ENCODE results near the gene PDE5A.
"Not testable (repeated sequence)": the region's sequence is repeated elsewhere in the genome, so short reads cannot be mapped to it uniquely, and the experiment has no call there.

Gene PDE5A

DNA sequence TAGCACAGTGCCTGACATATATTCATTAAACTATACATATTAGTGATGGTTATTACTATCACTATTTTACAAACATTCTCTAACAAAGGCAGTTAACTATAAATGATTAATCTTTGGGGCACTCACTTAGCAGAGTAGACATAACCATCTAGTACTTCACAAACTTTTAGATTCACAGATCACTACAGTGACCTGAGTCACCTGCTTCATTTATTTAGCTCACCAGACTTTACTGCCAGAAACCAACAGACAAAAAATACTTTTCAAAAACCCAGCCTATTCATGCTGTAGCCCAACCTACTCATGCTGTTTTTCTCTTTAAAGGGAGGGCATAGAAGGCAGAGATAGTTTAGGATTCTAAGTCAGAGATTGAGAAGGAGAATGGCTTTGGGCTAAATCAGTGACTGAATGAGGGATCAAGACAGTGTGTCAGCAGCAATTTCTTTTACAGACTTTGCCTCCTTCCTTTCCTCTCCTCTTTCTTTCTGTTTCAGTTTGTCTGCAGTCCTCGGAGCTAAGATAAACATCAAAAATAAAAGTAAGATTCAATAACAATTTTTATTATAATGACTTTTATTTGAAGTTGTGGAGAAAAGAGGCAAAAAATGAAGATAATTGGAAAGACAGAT, 34.7 kb upstream of the PDE5A start:
- Histone ChIP-seq H3K9ac (ENCODE audit: low read length in 5 of 5) (no peak overlapping the region), H3K9me3 (ENCODE audit: control insufficient read depth in 5 of 5, low read length in 5 of 5) (no peaks in the 10 kb centered on the region), H3K27me3 (ENCODE audit: control insufficient read depth in 5 of 5, insufficient read depth in 4 of 5, low read length in 5 of 5) (no peaks in the 10 kb centered on the region), H3K27ac (ENCODE audit: low read depth, low read length) (no peak overlapping the region), H3K4me3 (ENCODE audit: low read depth in 1 of 5, low read length in 5 of 5) (no peak overlapping the region), H3K36me3 (ENCODE audit: control insufficient read depth in 5 of 5, insufficient read depth in 5 of 5, low read length in 5 of 5) (no peaks in the 10 kb centered on the region), H3K4me1 (ENCODE audit: control insufficient read depth in 5 of 5, insufficient read depth in 5 of 5, low read length in 5 of 5) (no peaks in the 10 kb centered on the region)

DNA sequence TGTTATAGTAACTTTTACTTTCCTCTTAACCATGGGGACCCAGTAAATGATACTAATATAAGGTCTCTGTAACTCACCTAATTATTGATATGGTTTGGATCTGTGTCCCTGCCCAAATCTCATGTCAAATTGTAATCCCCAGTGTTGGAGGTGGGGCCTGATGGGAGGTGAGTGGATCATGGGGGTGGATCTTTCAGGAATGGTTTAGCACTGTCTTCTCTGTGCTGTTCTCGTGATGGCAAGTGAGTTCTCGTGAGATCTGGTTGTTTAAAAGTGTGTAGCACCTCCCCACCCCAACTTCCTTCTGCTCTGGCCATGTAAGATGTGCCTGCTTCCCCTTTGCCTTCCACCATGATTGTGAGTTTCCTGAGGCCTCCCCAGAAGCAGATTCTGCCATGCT, 34.0 kb upstream of the PDE5A start:
- H3K27ac ChIP-seq (ENCODE audit: low read depth, low read length); H3K9me3 ChIP-seq (ENCODE audit: control insufficient read depth in 5 of 5, low read length in 5 of 5); H3K36me3 ChIP-seq (ENCODE audit: control insufficient read depth in 5 of 5, insufficient read depth in 5 of 5, low read length in 5 of 5); H3K9ac ChIP-seq (ENCODE audit: low read length in 5 of 5); H3K27me3 ChIP-seq (ENCODE audit: control insufficient read depth in 5 of 5, insufficient read depth in 4 of 5, low read length in 5 of 5); H3K4me3 ChIP-seq (ENCODE audit: low read depth in 1 of 5, low read length in 5 of 5); H3K4me1 ChIP-seq (ENCODE audit: control insufficient read depth in 5 of 5, insufficient read depth in 5 of 5, low read length in 5 of 5): not testable (repeated sequence)

DNA sequence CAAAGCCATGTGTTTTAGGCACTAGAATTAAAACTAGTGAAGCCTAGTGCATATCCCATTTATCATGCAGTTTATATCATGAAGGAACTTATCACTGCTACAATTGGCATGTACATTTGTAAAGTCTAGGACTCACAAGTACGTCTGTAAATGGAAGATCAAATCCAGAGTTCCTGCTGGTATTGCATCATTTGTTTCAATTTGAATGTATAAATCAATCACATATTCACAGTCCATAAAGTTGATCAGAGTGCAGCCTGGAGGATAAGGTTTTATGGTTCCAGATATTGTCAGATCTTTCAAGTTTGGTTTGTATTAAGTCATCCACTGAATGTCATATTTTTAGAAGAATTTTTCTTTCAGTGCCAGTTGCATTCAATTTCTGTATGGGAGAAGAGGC, 32.6 kb upstream of the PDE5A start:
- no peaks in the 10 kb centered on the region for H3K27me3 ChIP-seq (ENCODE audit: control insufficient read depth in 5 of 5, insufficient read depth in 4 of 5, low read length in 5 of 5)
- no peak overlapping the region for H3K4me3 ChIP-seq (ENCODE audit: low read depth in 1 of 5, low read length in 5 of 5)
- H3K4me1 ChIP-seq (ENCODE audit: control insufficient read depth in 5 of 5, insufficient read depth in 5 of 5, low read length in 5 of 5) = no peaks in the 10 kb centered on the region
- H3K9me3 ChIP-seq (ENCODE audit: control insufficient read depth in 5 of 5, low read length in 5 of 5) = no peaks in the 10 kb centered on the region
- no peak overlapping the region for H3K9ac ChIP-seq (ENCODE audit: low read length in 5 of 5)
- H3K27ac ChIP-seq (ENCODE audit: low read depth, low read length) = no peak overlapping the region
- H3K36me3 ChIP-seq (ENCODE audit: control insufficient read depth in 5 of 5, insufficient read depth in 5 of 5, low read length in 5 of 5) = no peaks in the 10 kb centered on the region

DNA sequence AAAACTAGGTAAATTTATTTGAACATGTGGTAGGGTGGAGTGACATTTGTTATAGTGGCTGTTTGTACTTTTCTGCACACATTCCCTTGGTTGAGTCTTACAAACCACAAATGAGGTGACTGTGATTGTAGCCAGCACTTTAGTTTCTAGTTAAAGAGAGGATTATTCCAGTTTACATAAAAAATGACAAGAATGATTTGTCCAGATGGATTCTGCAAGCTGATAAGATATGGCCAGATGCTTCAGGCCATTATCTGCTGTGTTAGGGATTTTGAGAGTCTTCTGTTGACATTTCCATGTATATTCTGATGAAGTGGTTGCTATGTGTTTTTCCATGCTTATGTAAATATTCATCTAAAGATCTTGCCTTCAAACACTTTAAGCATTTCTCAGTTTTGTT, 31.0 kb upstream of the PDE5A start:
- H3K9me3 ChIP-seq (ENCODE audit: control insufficient read depth in 5 of 5, low read length in 5 of 5) = no peaks in the 10 kb centered on the region
- H3K4me3 ChIP-seq (ENCODE audit: low read depth in 1 of 5, low read length in 5 of 5) = no peak overlapping the region
- no peak overlapping the region for H3K9ac ChIP-seq (ENCODE audit: low read length in 5 of 5)
- H3K27ac ChIP-seq (ENCODE audit: low read depth, low read length) = no peak overlapping the region
- no peaks in the 10 kb centered on the region for H3K4me1 ChIP-seq (ENCODE audit: control insufficient read depth in 5 of 5, insufficient read depth in 5 of 5, low read length in 5 of 5)
- no peaks in the 10 kb centered on the region for H3K27me3 ChIP-seq (ENCODE audit: control insufficient read depth in 5 of 5, insufficient read depth in 4 of 5, low read length in 5 of 5)
- no peaks in the 10 kb centered on the region for H3K36me3 ChIP-seq (ENCODE audit: control insufficient read depth in 5 of 5, insufficient read depth in 5 of 5, low read length in 5 of 5)

DNA sequence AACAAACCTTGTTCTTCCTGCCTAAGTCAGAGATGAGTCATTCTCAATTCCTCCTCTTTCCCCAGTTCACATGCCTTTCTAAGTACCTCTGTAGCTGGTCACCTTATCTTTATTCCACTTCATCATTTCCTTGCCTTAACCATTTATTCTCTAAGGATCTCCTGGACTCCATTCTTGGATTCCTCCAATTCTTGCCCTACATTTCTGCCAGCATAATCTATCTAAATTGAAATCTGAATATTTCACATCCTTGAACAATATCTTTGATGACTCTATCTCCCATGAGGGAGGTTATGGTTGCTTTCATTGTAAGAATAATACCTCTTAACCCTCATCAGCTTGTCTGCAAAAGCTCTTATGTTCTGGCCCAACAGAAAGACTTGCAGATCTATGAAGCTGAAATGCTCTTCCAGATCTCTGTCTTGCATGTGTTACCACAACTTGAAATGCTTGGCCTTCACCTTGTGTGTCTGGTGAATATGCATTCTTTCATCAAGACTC, 28.6 kb upstream of the PDE5A start:
- Histone ChIP-seq H3K9me3 (ENCODE audit: control insufficient read depth in 5 of 5, low read length in 5 of 5) (no peaks in the 10 kb centered on the region), H3K9ac (ENCODE audit: low read length in 5 of 5) (no peak overlapping the region), H3K36me3 (ENCODE audit: control insufficient read depth in 5 of 5, insufficient read depth in 5 of 5, low read length in 5 of 5) (no peaks in the 10 kb centered on the region), H3K4me3 (ENCODE audit: low read depth in 1 of 5, low read length in 5 of 5) (no peak overlapping the region), H3K4me1 (ENCODE audit: control insufficient read depth in 5 of 5, insufficient read depth in 5 of 5, low read length in 5 of 5) (no peaks in the 10 kb centered on the region), H3K27me3 (ENCODE audit: control insufficient read depth in 5 of 5, insufficient read depth in 4 of 5, low read length in 5 of 5) (no peaks in the 10 kb centered on the region), H3K27ac (ENCODE audit: low read depth, low read length) (no peak overlapping the region)

DNA sequence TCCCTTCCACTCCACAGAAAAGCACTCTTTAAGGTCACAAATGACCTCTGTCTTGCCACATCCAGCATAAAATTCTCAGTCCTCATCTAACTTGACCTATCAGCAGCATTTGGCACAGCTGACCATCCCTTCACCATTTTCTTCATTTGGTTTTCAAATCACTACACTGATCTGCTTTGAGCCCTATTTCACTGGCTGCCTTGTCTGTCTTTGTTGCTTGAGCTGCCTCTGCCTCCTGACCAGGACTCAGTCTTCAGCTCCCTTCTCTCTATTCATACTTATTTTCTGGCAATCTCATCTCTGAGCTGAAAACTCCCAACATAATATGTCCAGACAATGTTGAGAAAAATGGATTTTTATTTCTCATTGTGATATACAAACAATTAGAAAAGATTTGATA, 27.7 kb upstream of the PDE5A start:
- no peaks in the 10 kb centered on the region for H3K9me3 ChIP-seq (ENCODE audit: control insufficient read depth in 5 of 5, low read length in 5 of 5)
- no peak overlapping the region for H3K4me3 ChIP-seq (ENCODE audit: low read depth in 1 of 5, low read length in 5 of 5)
- no peak overlapping the region for H3K27ac ChIP-seq (ENCODE audit: low read depth, low read length)
- H3K27me3 ChIP-seq (ENCODE audit: control insufficient read depth in 5 of 5, insufficient read depth in 4 of 5, low read length in 5 of 5) = no peaks in the 10 kb centered on the region
- no peaks in the 10 kb centered on the region for H3K36me3 ChIP-seq (ENCODE audit: control insufficient read depth in 5 of 5, insufficient read depth in 5 of 5, low read length in 5 of 5)
- no peaks in the 10 kb centered on the region for H3K4me1 ChIP-seq (ENCODE audit: control insufficient read depth in 5 of 5, insufficient read depth in 5 of 5, low read length in 5 of 5)
- H3K9ac ChIP-seq (ENCODE audit: low read length in 5 of 5) = no peak overlapping the region

DNA sequence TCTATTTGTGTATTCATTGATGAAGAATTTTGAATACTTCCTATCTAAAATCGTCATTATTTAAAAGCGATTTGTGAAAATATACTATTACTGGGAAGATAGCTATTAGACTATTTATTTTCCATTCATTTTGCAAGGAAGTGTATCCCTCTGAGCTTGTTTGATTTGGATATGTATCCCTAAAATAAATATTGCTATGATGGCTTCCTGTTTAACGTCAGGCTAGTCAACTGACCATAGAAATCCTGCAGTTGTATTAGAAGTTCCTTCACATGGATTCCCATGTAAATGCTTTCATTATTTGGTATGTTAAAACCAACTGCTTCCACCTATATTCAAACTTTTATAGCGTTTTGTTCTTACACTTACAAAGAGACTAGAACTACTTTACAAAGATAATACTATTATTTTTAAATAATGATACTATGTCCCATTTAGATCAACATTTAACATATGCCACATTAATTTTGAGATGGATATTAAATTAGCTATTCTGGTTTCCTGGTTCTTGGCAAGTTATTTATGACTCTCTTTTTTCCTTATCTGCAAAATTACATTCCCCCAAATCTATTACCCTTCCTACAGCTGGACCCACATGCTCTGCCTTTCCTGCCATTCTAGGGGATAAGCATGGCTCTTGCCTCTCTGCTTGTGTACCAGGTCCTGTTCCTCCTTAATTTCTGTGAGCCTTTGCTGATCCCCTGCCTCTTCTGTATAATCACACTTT, 26.7 kb upstream of the PDE5A start:
- no peaks in the 10 kb centered on the region for H3K9me3 ChIP-seq (ENCODE audit: control insufficient read depth in 5 of 5, low read length in 5 of 5)
- H3K9ac ChIP-seq (ENCODE audit: low read length in 5 of 5) = no peak overlapping the region
- H3K27me3 ChIP-seq (ENCODE audit: control insufficient read depth in 5 of 5, insufficient read depth in 4 of 5, low read length in 5 of 5) = no peaks in the 10 kb centered on the region
- no peak overlapping the region for H3K4me3 ChIP-seq (ENCODE audit: low read depth in 1 of 5, low read length in 5 of 5)
- H3K27ac ChIP-seq (ENCODE audit: low read depth, low read length) = no peak overlapping the region
- H3K36me3 ChIP-seq (ENCODE audit: control insufficient read depth in 5 of 5, insufficient read depth in 5 of 5, low read length in 5 of 5) = no peaks in the 10 kb centered on the region
- no peaks in the 10 kb centered on the region for H3K4me1 ChIP-seq (ENCODE audit: control insufficient read depth in 5 of 5, insufficient read depth in 5 of 5, low read length in 5 of 5)

DNA sequence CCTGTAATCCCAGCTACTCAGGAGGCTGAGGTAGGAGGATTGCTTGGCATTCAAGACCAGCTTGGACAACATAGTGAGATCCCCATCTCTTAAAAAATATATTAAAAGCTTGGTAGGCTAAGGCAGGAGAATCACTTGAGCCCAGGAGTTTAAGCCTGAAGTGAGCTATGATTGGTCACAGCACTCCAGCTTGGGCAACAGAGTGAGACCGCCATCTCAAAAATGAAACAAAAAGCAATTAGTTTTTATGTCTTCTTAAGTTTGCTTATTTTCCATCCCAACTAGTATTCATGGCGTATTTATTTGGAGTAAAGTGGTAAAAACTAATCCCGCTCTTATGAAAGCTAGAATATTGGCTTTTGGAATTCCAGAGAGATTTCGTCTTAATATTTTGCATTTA, 25.4 kb upstream of the PDE5A start:
- Histone ChIP-seq H3K9ac (ENCODE audit: low read length in 5 of 5) (no peak overlapping the region), H3K27ac (ENCODE audit: low read depth, low read length) (no peak overlapping the region)

DNA sequence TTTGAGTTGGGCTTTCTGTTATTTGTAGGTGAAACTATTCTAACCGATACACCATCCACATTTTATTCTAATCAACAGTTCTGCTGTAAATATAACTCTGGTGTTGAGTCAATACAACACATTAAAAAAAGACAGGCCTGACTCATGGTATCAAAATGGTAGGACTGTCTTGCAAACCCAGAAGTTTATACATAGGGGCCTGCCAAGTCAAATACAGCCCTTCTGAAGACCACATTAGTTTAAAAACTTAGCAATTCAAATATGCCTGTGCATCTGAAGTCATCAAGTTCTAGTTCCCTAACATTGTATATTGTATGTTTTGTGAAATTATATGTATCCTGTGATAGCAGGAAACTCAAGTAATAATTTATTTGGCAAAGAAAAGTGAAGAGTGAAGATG, 24.4 kb upstream of the PDE5A start:
- H3K36me3 ChIP-seq (ENCODE audit: control insufficient read depth in 5 of 5, insufficient read depth in 5 of 5, low read length in 5 of 5) = no peaks in the 10 kb centered on the region
- H3K27me3 ChIP-seq (ENCODE audit: control insufficient read depth in 5 of 5, insufficient read depth in 4 of 5, low read length in 5 of 5) = no peaks in the 10 kb centered on the region
- no peak overlapping the region for H3K27ac ChIP-seq (ENCODE audit: low read depth, low read length)
- H3K4me3 ChIP-seq (ENCODE audit: low read depth in 1 of 5, low read length in 5 of 5) = no peak overlapping the region
- no peaks in the 10 kb centered on the region for H3K4me1 ChIP-seq (ENCODE audit: control insufficient read depth in 5 of 5, insufficient read depth in 5 of 5, low read length in 5 of 5)
- no peaks in the 10 kb centered on the region for H3K9me3 ChIP-seq (ENCODE audit: control insufficient read depth in 5 of 5, low read length in 5 of 5)
- no peak overlapping the region for H3K9ac ChIP-seq (ENCODE audit: low read length in 5 of 5)

More for the DNA sequence above, 25.4 kb upstream of the PDE5A start:
- H3K4me1 ChIP-seq (ENCODE audit: control insufficient read depth in 5 of 5, insufficient read depth in 5 of 5, low read length in 5 of 5) = no peaks in the 10 kb centered on the region
- H3K27me3 ChIP-seq (ENCODE audit: control insufficient read depth in 5 of 5, insufficient read depth in 4 of 5, low read length in 5 of 5) = no peaks in the 10 kb centered on the region
- no peak overlapping the region for H3K4me3 ChIP-seq (ENCODE audit: low read depth in 1 of 5, low read length in 5 of 5)
- no peaks in the 10 kb centered on the region for H3K36me3 ChIP-seq (ENCODE audit: control insufficient read depth in 5 of 5, insufficient read depth in 5 of 5, low read length in 5 of 5)
- H3K9me3 ChIP-seq (ENCODE audit: control insufficient read depth in 5 of 5, low read length in 5 of 5) = no peaks in the 10 kb centered on the region

DNA sequence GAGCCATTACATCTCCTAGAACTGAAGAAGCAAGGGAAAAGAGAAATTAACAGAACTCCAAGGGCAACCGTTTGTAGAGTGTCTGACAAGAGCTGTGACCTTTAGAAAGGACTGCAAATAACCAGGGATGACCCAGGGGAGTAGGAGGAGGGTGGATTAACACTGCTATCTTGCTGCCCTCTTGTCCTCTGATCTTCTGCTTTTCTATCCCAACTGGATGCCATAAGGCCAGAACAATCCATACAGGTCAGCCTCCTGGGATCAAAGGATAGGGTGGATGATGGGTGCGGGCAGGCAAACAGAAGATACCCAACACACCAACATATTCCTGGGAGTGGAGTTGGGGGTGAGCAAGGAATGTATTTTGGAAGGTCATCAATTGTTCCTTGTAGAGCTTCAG, 19.8 kb upstream of the PDE5A start:
- Histone ChIP-seq H3K4me1 (ENCODE audit: control insufficient read depth in 5 of 5, insufficient read depth in 5 of 5, low read length in 5 of 5) (peaks cover 0 to 4% (median 0%) of the 10 kb centered on the region in 5 donors), H3K27me3 (ENCODE audit: control insufficient read depth in 5 of 5, insufficient read depth in 4 of 5, low read length in 5 of 5) (no peaks in the 10 kb centered on the region), H3K4me3 (ENCODE audit: low read depth in 1 of 5, low read length in 5 of 5) (no peak overlapping the region), H3K9me3 (ENCODE audit: control insufficient read depth in 5 of 5, low read length in 5 of 5) (no peaks in the 10 kb centered on the region), H3K36me3 (ENCODE audit: control insufficient read depth in 5 of 5, insufficient read depth in 5 of 5, low read length in 5 of 5) (no peaks in the 10 kb centered on the region), H3K9ac (ENCODE audit: low read length in 5 of 5) (no peak overlapping the region), H3K27ac (ENCODE audit: low read depth, low read length) (no peak overlapping the region)
